ENCODE measurements around the gene DEPDC1B.
"Not testable (repeated sequence)": the region's sequence is repeated elsewhere in the genome, so short reads cannot be mapped to it uniquely, and the experiment has no call there.

DEPDC1B gene

GRCh38 chr5:60585618-60586017, 114.3 kb downstream of the DEPDC1B start:
- DNase-seq (ENCODE audit: low read depth, low spot score): no peak

- DNase-seq (ENCODE audit: low read depth, low spot score): no peak
These were observed 115.7 kb downstream of the DEPDC1B start for GRCh38 chr5:60584304-60584703.

- no peak for DNase-seq (ENCODE audit: low read depth, low spot score)
These were observed 116.3 kb downstream of the DEPDC1B start for GRCh38 chr5:60583616-60584015.

GRCh38 chr5:60578315-60578714, 121.7 kb downstream of the DEPDC1B start:
- DNase-seq (ENCODE audit: low read depth, low spot score): no peak

GRCh38 chr5:60577116-60577515, 122.8 kb downstream of the DEPDC1B start:
- DNase-seq (ENCODE audit: low read depth, low spot score): no peak

GRCh38 chr5:60576425-60576824, 123.5 kb downstream of the DEPDC1B start:
- DNase-seq (ENCODE audit: low read depth, low spot score): no peak

GRCh38 chr5:60568646-60569045, 131.3 kb downstream of the DEPDC1B start:
- no peak for DNase-seq (ENCODE audit: low read depth, low spot score)

- no peak for DNase-seq (ENCODE audit: low read depth, low spot score)
These were observed 136.2 kb downstream of the DEPDC1B start for GRCh38 chr5:60563696-60564324.

- DNase-seq (ENCODE audit: low read depth, low spot score): not testable (repeated sequence)
These were observed 146.7 kb downstream of the DEPDC1B start for GRCh38 chr5:60553291-60553690.

- no peak for DNase-seq (ENCODE audit: low read depth, low spot score)
These were observed 148.1 kb downstream of the DEPDC1B start for GRCh38 chr5:60551829-60552228.

GRCh38 chr5:60551250-60551649, 148.7 kb downstream of the DEPDC1B start:
- DNase-seq (ENCODE audit: low read depth, low spot score): no peak

- no peak for DNase-seq (ENCODE audit: low read depth, low spot score)
These were observed 149.7 kb downstream of the DEPDC1B start for GRCh38 chr5:60550311-60550710.

- no peak for DNase-seq (ENCODE audit: low read depth, low spot score)
These were observed 150.1 kb downstream of the DEPDC1B start for GRCh38 chr5:60549841-60550240.
